ENCODE measurements around the gene KLHL14. TPM values are rescaled to one million over a fixed set of nuclear protein-coding genes. Genes with fewer than 3 reads are reported as not detected.

KLHL14 gene
- 0.15 TPM in 1 of 2 replicates, not detected in the other for total RNA-seq (2013; cell fraction: nucleolus; rRNA removed)
- total RNA-seq (2014; rRNA removed) (not detected in 2 replicates), total RNA-seq (2014; rRNA removed; fragmentation: Illumina TruSeq; extraction: Trizol) (not detected in 2 replicates), total RNA-seq (2021) (0.05 TPM in 1 of 2 replicates, not detected in the other), polyA plus RNA-seq (2011; rRNA removed) (not detected in 2 replicates), polyA plus RNA-seq (2014; fragmentation: Illumina TruSeq; extraction: Trizol) (not detected in 2 replicates), polyA plus RNA-seq (2014; fragmentation: Nextera tagmentation; extraction: Ambion mirVana) (not detected), polyA plus RNA-seq (2014; rRNA removed) (not detected in 2 replicates), polyA plus RNA-seq (2016; fragmentation: Nextera tagmentation; extraction: Ambion mirVana) (under 1 TPM in 1 of 2 experiments, not detected in 1; 0.03 TPM), polyA minus RNA-seq (2011; rRNA and poly(A)+ RNA removed) (not detected in 2 replicates), Bru-seq, nascent RNA (percentile 11 among the genes with signal in this experiment), BruChase-seq, experiment 1, labeled RNA remaining after a 6-hour chase (percentile 13 among the genes with signal in this experiment), BruChase-seq, experiment 2, labeled RNA remaining after a 2-hour chase (percentile 6 among the genes with signal in this experiment)
- not detected for polyA plus RNA-seq (2011; ENCODE audit: low read depth)
- not detected in 2 replicates for polyA plus RNA-seq (2011; cell fraction: cytosol; rRNA removed)
- polyA plus RNA-seq (2011; cell fraction: nucleus; rRNA removed) = not detected in 2 replicates
- not detected in 2 replicates for polyA plus RNA-seq (2012)
- polyA minus RNA-seq (2011; cell fraction: cytosol; rRNA and poly(A)+ RNA removed) = not detected in 2 replicates
- polyA minus RNA-seq (2011; cell fraction: nucleus; rRNA and poly(A)+ RNA removed) = not detected in 2 replicates
- long read RNA-seq, experiment 1 = 0 reads
- long read RNA-seq, experiment 2, partial matches to known transcripts = 0 of 1 reads
- long read RNA-seq, experiment 2, other reads (novel, unspliced or antisense) = 1 of 1 reads

GRCh38 chr18:32772581-32773381 is at the start of gene KLHL14:
Gene KLHL14, minus strand, starts transcription at chr18:32773023. Its CDS starts 2,432 bp downstream, at chr18:32770591.
- intact Hi-C loops (cut with micrococcal nuclease; ENCODE audit: unreplicated experiment) = no loop called here

More at GRCh38 chr18:32772581-32773381, at the start of gene KLHL14:
- H3K4me1 ChIP-seq (ENCODE audit: control insufficient read depth, insufficient read depth, low read length) = no peaks in the 10 kb centered on the region
- no peaks in the 10 kb centered on the region for H4K20me1 ChIP-seq (ENCODE audit: control insufficient read depth, insufficient read depth)
- DNase-seq (ENCODE audit: low read depth, low spot score) (no peak), ATAC-seq (0 out of 3 replicates have a peak, but pooled peaks have one; percentile 31), FAIRE-seq (no peak)
- no peaks in the 10 kb centered on the region for H3K9me3 ChIP-seq (replicated peaks; ENCODE audit: control insufficient read depth, insufficient read depth, low read length)
- no peaks in the 10 kb centered on the region for H3K79me2 ChIP-seq (ENCODE audit: control insufficient read depth, insufficient read depth, low read length)
- H3K27me3 ChIP-seq (replicated peaks in 1 of 2; ENCODE audit: control insufficient read depth in 2 of 2, insufficient read depth in 2 of 2, low read length in 1 of 2) = peaks cover 12 to 15% of the 10 kb centered on the region in 2 experiments
- RAD21 ChIA-PET (ENCODE audit: unreplicated experiment) = no interaction called here
- peak within 1 kb of the TSS; percentile 17; the same call in 1 of the 2 replicates for H3K4me2 ChIP-seq (ENCODE audit: control insufficient read depth, insufficient read depth)
- TF ChIP-seq SIN3A (IDR thresholded peaks at IDR 0.05; ENCODE audit: low read depth, low read length) = no peak
- no peak for TF ChIP-seq MEF2B (IDR thresholded peaks at IDR 0.05; ENCODE audit: partially characterized antibody, poor library complexity, severe bottlenecking)
- no peak for TF ChIP-seq MYC (IDR thresholded peaks at IDR 0.05; ENCODE audit: insufficient read depth, insufficient read length, insufficient replicate concordance, low read length, severe bottlenecking)
- TF ChIP-seq RFX5 (IDR thresholded peaks at IDR 0.05; ENCODE audit: low read depth, low read length) = no peak
- TF ChIP-seq EGR1 (IDR thresholded peaks at IDR 0.05; ENCODE audit: borderline replicate concordance in 1 of 2, low read depth in 2 of 2, low read length in 2 of 2) = no peak
- TF ChIP-seq, protein P1, sequence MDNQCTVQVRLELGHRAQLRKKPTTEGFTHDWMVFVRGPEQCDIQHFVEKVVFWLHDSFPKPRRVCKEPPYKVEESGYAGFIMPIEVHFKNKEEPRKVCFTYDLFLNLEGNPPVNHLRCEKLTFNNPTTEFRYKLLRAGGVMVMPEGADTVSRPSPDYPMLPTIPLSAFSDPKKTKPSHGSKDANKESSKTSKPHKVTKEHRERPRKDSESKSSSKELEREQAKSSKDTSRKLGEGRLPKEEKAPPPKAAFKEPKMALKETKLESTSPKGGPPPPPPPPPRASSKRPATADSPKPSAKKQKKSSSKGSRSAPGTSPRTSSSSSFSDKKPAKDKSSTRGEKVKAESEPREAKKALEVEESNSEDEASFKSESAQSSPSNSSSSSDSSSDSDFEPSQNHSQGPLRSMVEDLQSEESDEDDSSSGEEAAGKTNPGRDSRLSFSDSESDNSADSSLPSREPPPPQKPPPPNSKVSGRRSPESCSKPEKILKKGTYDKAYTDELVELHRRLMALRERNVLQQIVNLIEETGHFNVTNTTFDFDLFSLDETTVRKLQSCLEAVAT (IDR thresholded peaks at IDR 0.05) = no peak
- TF ChIP-seq, protein P2, sequence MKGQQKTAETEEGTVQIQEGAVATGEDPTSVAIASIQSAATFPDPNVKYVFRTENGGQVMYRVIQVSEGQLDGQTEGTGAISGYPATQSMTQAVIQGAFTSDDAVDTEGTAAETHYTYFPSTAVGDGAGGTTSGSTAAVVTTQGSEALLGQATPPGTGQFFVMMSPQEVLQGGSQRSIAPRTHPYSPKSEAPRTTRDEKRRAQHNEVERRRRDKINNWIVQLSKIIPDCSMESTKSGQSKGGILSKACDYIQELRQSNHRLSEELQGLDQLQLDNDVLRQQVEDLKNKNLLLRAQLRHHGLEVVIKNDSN (IDR thresholded peaks at IDR 0.05; ENCODE audit: borderline replicate concordance, extremely low read length, insufficient read depth, low read depth, low read length) = no peak
- TF ChIP-seq, protein P3, sequence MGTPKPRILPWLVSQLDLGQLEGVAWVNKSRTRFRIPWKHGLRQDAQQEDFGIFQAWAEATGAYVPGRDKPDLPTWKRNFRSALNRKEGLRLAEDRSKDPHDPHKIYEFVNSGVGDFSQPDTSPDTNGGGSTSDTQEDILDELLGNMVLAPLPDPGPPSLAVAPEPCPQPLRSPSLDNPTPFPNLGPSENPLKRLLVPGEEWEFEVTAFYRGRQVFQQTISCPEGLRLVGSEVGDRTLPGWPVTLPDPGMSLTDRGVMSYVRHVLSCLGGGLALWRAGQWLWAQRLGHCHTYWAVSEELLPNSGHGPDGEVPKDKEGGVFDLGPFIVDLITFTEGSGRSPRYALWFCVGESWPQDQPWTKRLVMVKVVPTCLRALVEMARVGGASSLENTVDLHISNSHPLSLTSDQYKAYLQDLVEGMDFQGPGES (IDR thresholded peaks at IDR 0.05) = no peak
- TF ChIP-seq FOXM1 (IDR thresholded peaks at IDR 0.05; ENCODE audit: low read depth, low read length) = no peak
- TF ChIP-seq DPF2 (IDR thresholded peaks at IDR 0.05) = no peak
- TF ChIP-seq TCF7 (IDR thresholded peaks at IDR 0.05; ENCODE audit: borderline replicate concordance) = no peak
- no peak for TF ChIP-seq CBX5 (IDR thresholded peaks at IDR 0.05; ENCODE audit: low read depth)
- no peak for TF ChIP-seq GATAD2B (conservative IDR thresholded peaks at IDR 0.05; ENCODE audit: low read depth)
- TF ChIP-seq JUND (IDR thresholded peaks at IDR 0.05; ENCODE audit: low read depth, low read length) = no peak
- no peak for TF ChIP-seq POLR2A (IDR thresholded peaks at IDR 0.05; ENCODE audit: low read depth, low read length)
- CTCF ChIA-PET = no interaction called here
- no TSS peak for BruUV-seq (replicated peaks)
- H2AFZ ChIP-seq (ENCODE audit: control insufficient read depth, low read depth, low read length) = no peak within 1 kb of the TSS
- POLR2A ChIA-PET = no interaction called here
- WGBS (ENCODE audit: insufficient coverage, insufficient replicate concordance, low lambda C conversion rate, missing lambda C conversion rate) = 5% methylated on average over 15 of the region's 17 CpGs
- no peak within 1 kb of the TSS for H3K27ac ChIP-seq (ENCODE audit: control insufficient read depth, insufficient read depth)
- H3K36me3 ChIP-seq (ENCODE audit: control insufficient read depth in 2 of 2, insufficient read depth in 2 of 2, low read length in 1 of 2) = no peaks in the 10 kb centered on the region
- no peak within 1 kb of the TSS for H3K9ac ChIP-seq (ENCODE audit: control insufficient read depth, insufficient read depth, low read length)
- in situ Hi-C loops (cut with MboI) = no loop called here
- SMC1A ChIA-PET (ENCODE audit: uncharacterized antibody, unreplicated experiment) = no interaction called here
- no peak within 1 kb of the TSS for H3K4me3 ChIP-seq

Measured in GM12878 (cell line).